ENCODE results near the gene SSTR3. TPM values are rescaled to one million over a fixed set of nuclear protein-coding genes. Genes with fewer than 3 reads are reported as not detected.

SSTR3 gene
- total RNA-seq, 4 donors from 2014 or later, result not detected

DNA sequence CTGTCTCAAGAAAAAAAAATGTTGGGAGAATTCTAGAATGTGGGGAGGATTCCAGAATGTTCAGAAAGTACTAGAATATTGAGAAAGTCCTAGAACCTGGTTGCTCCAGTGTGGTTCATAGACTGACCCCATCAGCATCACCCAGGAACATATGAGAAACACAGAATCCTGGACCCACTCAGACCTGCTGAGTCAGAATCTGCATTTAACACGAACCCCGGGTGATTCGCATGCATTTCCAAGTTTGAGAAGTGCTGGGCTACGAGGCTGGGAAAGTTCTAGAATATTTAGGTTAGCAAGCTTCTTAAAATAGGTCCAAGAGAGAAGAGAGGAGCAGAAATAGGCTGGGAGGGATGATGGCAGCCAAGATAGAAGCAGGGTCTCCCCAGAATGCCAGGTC lies 30.6 kb downstream of the SSTR3 start:
- 90% methylated on average over 4 of the region's 4 CpGs for WGBS
- intact Hi-C loops (cut with DNase I), result no loop called here
- H3K4me1 ChIP-seq, result peaks cover 27 to 32% (median 30%) of the 10 kb centered on the region in 4 donors

DNA sequence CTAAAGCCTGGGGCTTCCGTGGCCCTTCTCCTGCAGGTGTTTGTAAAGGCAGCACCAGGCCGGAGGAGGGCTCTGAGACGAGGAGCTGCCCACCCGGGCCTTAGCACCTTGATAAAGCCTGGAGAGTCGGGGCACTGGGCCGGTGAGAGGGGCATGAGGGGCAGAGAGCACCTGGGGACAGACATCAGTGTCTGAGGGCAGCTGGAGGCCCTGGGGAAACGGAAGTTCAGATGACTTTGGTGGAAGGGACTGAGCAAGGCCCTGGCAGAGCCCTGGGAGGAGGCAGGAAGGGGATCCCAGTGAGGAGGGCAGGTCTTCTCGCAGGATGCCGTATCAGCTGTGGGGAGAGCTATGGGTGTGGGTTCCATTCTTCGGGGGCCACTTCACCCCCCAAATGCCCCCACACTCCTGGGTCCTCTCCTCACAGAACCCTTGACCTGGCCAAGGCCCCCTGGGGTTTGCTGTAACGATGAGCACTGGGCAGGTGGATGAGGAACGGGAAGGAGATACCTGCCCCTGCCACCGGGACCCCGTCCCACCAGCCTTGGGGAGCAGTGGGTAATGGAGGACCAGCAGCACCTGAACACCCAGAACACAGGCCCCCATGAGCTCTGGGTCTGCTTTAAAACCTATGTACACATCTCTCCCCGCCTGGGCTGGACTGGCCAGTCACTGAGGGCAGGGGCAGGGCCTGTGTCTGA lies 31.6 kb downstream of the SSTR3 start:
- H3K9me3 ChIP-seq, result no peaks in the 10 kb centered on the region
- peaks cover 33 to 35% (median 34%) of the 10 kb centered on the region in 4 donors for H3K4me1 ChIP-seq
- H3K27ac ChIP-seq (replicated peaks in 1 of 4), result peak overlapping the region in 1 of 4 donors; percentile 54
- no peak for DNase-seq (ENCODE audit: extremely low spot score)
- H3K27me3 ChIP-seq, result no peaks in the 10 kb centered on the region
- intact Hi-C loops (cut with DNase I), result no loop called here
- 93% methylated on average over 8 of the region's 15 CpGs for WGBS
- TF ChIP-seq EP300 (IDR thresholded peaks at IDR 0.05) (no peak), POLR2AphosphoS5 (IDR thresholded peaks at IDR 0.05) (no peak), POLR2A (IDR thresholded peaks at IDR 0.05; ENCODE audit: low read depth) (no peak)
- TF ChIP-seq, protein P1, sequence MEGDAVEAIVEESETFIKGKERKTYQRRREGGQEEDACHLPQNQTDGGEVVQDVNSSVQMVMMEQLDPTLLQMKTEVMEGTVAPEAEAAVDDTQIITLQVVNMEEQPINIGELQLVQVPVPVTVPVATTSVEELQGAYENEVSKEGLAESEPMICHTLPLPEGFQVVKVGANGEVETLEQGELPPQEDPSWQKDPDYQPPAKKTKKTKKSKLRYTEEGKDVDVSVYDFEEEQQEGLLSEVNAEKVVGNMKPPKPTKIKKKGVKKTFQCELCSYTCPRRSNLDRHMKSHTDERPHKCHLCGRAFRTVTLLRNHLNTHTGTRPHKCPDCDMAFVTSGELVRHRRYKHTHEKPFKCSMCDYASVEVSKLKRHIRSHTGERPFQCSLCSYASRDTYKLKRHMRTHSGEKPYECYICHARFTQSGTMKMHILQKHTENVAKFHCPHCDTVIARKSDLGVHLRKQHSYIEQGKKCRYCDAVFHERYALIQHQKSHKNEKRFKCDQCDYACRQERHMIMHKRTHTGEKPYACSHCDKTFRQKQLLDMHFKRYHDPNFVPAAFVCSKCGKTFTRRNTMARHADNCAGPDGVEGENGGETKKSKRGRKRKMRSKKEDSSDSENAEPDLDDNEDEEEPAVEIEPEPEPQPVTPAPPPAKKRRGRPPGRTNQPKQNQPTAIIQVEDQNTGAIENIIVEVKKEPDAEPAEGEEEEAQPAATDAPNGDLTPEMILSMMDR (IDR thresholded peaks at IDR 0.05), result no peak
- H3K4me3 ChIP-seq, result no peak overlapping the region
- H3K36me3 ChIP-seq, result peaks cover 0 to 6% (median 2%) of the 10 kb centered on the region in 4 donors

More for the DNA sequence above, 30.6 kb downstream of the SSTR3 start:
- no peak for DNase-seq (ENCODE audit: extremely low spot score)
- Histone ChIP-seq H3K9me3 (no peaks in the 10 kb centered on the region), H3K4me3 (no peak overlapping the region), H3K36me3 (peaks cover 0 to 6% (median 2%) of the 10 kb centered on the region in 4 donors), H3K27me3 (no peaks in the 10 kb centered on the region), H3K27ac (replicated peaks in 1 of 4) (no peak overlapping the region)
- TF ChIP-seq, protein P1 (IDR thresholded peaks at IDR 0.05), result no peak
- TF ChIP-seq POLR2AphosphoS5 (IDR thresholded peaks at IDR 0.05) (no peak), POLR2A (IDR thresholded peaks at IDR 0.05; ENCODE audit: low read depth) (no peak), EP300 (IDR thresholded peaks at IDR 0.05) (no peak)

DNA sequence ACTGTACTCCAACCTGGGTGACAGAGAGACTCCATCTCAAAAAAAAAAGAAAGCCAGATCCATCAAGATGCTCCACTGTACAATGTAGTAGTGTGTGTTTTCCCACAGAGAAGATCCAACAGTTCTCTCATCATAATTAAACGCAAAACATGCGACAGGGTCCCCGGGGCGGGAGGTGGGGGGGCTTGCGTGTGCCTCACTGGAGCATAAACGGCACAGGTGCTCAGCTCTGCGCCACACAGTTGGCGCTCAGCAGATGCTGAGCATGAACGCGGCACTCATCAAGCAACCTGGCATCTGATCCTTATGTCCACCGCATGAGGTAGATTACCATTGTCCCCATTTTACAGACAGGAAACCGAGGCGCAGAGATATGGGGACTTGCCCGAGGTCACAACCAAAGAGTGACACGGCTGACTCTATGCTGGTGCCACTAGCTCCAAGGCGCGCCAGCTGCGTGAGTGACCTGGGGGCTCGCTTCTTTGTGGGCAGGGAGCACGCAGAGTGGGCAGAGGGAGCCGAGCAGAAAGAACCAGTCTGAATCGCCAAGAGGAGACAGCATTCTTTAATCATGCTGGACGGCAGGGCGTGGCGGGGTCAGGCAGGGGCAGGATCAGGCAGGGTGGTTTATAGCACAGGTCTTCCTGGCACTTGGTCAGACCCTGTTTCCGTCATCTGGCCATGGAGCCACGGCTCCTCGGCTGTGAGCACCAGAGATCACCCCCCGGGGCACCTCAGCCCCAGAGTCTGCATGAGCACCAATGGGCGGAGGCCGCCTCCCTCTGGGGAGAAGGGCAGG lies 32.5 kb downstream of the SSTR3 start:
- peaks cover 0 to 6% (median 2%) of the 10 kb centered on the region in 4 donors for H3K36me3 ChIP-seq
- H3K4me1 ChIP-seq, result peaks cover 37 to 39% (median 38%) of the 10 kb centered on the region in 4 donors
- no peaks in the 10 kb centered on the region for H3K27me3 ChIP-seq
- H3K27ac ChIP-seq (replicated peaks in 1 of 4), result peak overlapping the region in 1 of 4 donors; percentile 54
- TF ChIP-seq POLR2AphosphoS5 (IDR thresholded peaks at IDR 0.05) (no peak), POLR2A (IDR thresholded peaks at IDR 0.05; ENCODE audit: low read depth) (no peak), EP300 (IDR thresholded peaks at IDR 0.05) (no peak)
- TF ChIP-seq, protein P1 (IDR thresholded peaks at IDR 0.05), result no peak
- intact Hi-C loops (cut with DNase I), result no loop called here
- no peak for DNase-seq (ENCODE audit: extremely low spot score)
- WGBS, result 92% methylated on average over 29 of the region's 31 CpGs
- no peaks in the 10 kb centered on the region for H3K9me3 ChIP-seq
- H3K4me3 ChIP-seq, result no peak overlapping the region

DNA sequence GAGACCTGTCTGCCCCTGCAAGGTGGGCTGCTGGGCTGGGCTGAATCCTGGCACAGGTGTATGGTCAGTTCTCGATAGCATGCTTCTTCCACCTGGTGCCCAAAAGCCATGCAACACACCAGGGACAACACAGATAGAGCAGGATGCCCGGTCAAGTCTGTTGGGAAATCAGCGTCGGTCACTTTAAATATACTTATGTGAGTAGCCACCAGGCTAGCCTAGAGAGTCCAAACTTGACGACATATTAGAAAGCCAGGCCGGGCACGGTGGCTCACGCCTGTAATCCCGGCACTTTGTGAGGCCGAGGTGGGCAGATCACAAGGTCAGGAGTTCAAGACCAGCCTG lies 33.2 kb downstream of the SSTR3 start:
- peak overlapping the region in 2 of 4 donors; percentile 2 to 38 for H3K27ac ChIP-seq (replicated peaks in 1 of 4)
- no peak for TF ChIP-seq POLR2A (IDR thresholded peaks at IDR 0.05; ENCODE audit: low read depth)
- TF ChIP-seq, protein P1 (IDR thresholded peaks at IDR 0.05), result no peak
- no peak for TF ChIP-seq POLR2AphosphoS5 (IDR thresholded peaks at IDR 0.05)
- no peak for TF ChIP-seq EP300 (IDR thresholded peaks at IDR 0.05)
- no peak overlapping the region for H3K4me3 ChIP-seq
- peaks cover 37 to 39% (median 38%) of the 10 kb centered on the region in 4 donors for H3K4me1 ChIP-seq
- no peaks in the 10 kb centered on the region for H3K9me3 ChIP-seq
- intact Hi-C loops (cut with DNase I), result no loop called here
- no peaks in the 10 kb centered on the region for H3K27me3 ChIP-seq
- 90% methylated on average over 10 of the region's 10 CpGs for WGBS
- H3K36me3 ChIP-seq, result peaks cover 0 to 6% (median 2%) of the 10 kb centered on the region in 4 donors
- no peak for DNase-seq (ENCODE audit: extremely low spot score)
